K562 (cell line): ENCODE measurements around the gene FERMT3. TPM values are rescaled to one million over a fixed set of nuclear protein-coding genes. Genes with fewer than 3 reads are reported as not detected.

Source experiments
- CSDE1 ChIP-seq, 2 experiments: fragments of 450-650 bp; IDR thresholded peaks; 2 replicates each; pipeline ENCODE4 v1.6.1; 2016; ENCODE audit warnings: mild to moderate bottlenecking in 1 of 2
- DMBX1 ChIP-seq: fragments of 250-450 bp; sonication (Bioruptor Pico); IDR thresholded peaks from 2 replicates; pipeline ENCODE4 v1.8.0; 2022; ENCODE audit warnings: inconsistent platforms, mild to moderate bottlenecking, moderate library complexity, borderline replicate concordance
- HLTF ChIP-seq: fragments of 450-650 bp; IDR thresholded peaks from 2 replicates; pipeline ENCODE4 v1.6.1; 2016
- HMBOX1 ChIP-seq: sonication (generic); IDR thresholded peaks from 2 replicates; pipeline ENCODE4 v1.6.1; 2016
- KAT8 ChIP-seq: fragments of 450-650 bp; IDR thresholded peaks from 2 replicates; pipeline ENCODE4 v1.6.1; 2016; ENCODE audit warnings: low read depth, mild to moderate bottlenecking
- KLF13 ChIP-seq: fragments of 450-650 bp; IDR thresholded peaks from 2 replicates; pipeline ENCODE4 v1.6.1; 2016; ENCODE audit warnings: missing genetic modification characterization, low read depth, mild to moderate bottlenecking, missing compliant biosample characterization, moderate library complexity, borderline replicate concordance
- LCOR ChIP-seq: sonication (generic); formaldehyde crosslinking; IDR thresholded peaks from 2 replicates; pipeline ENCODE4 v1.8.0; 2022; ENCODE audit warnings: mild to moderate bottlenecking, missing genetic modification reagents
- MCM3 ChIP-seq: fragments of 450-650 bp; IDR thresholded peaks from 2 replicates; pipeline ENCODE4 v1.6.1; 2016
- NFXL1 ChIP-seq: fragments of 450-650 bp; formaldehyde crosslinking; IDR thresholded peaks from 2 replicates; pipeline ENCODE4 v1.4.0; 2021; ENCODE audit warnings: mild to moderate bottlenecking
- NR0B1 ChIP-seq: fragments of 450-650 bp; IDR thresholded peaks from one replicate; pipeline ENCODE4 v1.6.1; 2018; ENCODE audit warnings: mild to moderate bottlenecking, moderate library complexity; ENCODE audit not compliant: partially characterized antibody
- PPARD ChIP-seq: fragments of 250-450 bp; sonication (Bioruptor Pico); IDR thresholded peaks from 2 replicates; pipeline ENCODE4 v1.8.0; 2022; ENCODE audit warnings: inconsistent platforms, mild to moderate bottlenecking, moderate library complexity
- PRPF4 ChIP-seq: fragments of 200-400 bp; formaldehyde crosslinking; IDR thresholded peaks from one replicate; pipeline ENCODE4 v1.6.1; 2017; ENCODE audit warnings: low read length, low read depth, mild to moderate bottlenecking; ENCODE audit not compliant: insufficient read depth, poor library complexity, severe bottlenecking
- RHOXF2B ChIP-seq: fragments of 250-450 bp; sonication (Bioruptor Pico); conservative IDR thresholded peaks from 2 replicates; pipeline ENCODE4 v1.5.1; 2021
- SIN3B ChIP-seq: fragments of 450-650 bp; IDR thresholded peaks from 2 replicates; pipeline ENCODE4 v1.6.1; 2017; ENCODE audit warnings: low read depth, mild to moderate bottlenecking, moderate library complexity
- SRF ChIP-seq, 2 experiments: fragments of 250-450, 450-650 bp in 1 of 2; sonication (Bioruptor Pico) in 1 of 2; sonication (generic) in 1 of 2; formaldehyde crosslinking; IDR thresholded peaks; 2 replicates each; pipeline versions ENCODE4 v1.5.0 to v1.5.1; 2020 to 2022; ENCODE audit warnings: mild to moderate bottlenecking in 1 of 2, missing genetic modification reagents in 1 of 2
- YBX1 ChIP-seq: fragments of 450-650 bp; IDR thresholded peaks from 2 replicates; pipeline ENCODE4 v1.7.1; 2016; ENCODE audit warnings: mild to moderate bottlenecking
- ZBTB34 ChIP-seq: fragments of 250-450 bp; sonication (Bioruptor Pico); IDR thresholded peaks from 2 replicates; pipeline ENCODE4 v1.8.0; 2021; ENCODE audit warnings: mild to moderate bottlenecking, moderate library complexity
- ZNF239 ChIP-seq: fragments of 250-450 bp; sonication (Bioruptor Pico); IDR thresholded peaks from 2 replicates; pipeline ENCODE4 v1.4.0; 2020; ENCODE audit warnings: mild to moderate bottlenecking
- ZNF518B ChIP-seq: fragments of 250-450 bp; sonication (Bioruptor Pico); IDR thresholded peaks from 2 replicates; pipeline ENCODE4 v1.5.0; 2021; ENCODE audit warnings: mild to moderate bottlenecking, moderate library complexity
- ZNF717 ChIP-seq: fragments of 250-450 bp; sonication (Bioruptor Pico); IDR thresholded peaks from 2 replicates; pipeline ENCODE4 v1.5.0; 2021
- polyA plus RNA-seq, 8 experiments: library from polyadenylated mRNA; depleted of rRNA in 4 of 8; stranded (reverse) in 5 of 8; unstranded in 3 of 8; fragments of >200 nt; fragmentation: Nextera tagmentation in 2 of 8; fragmentation: Illumina TruSeq in 1 of 8; extraction: Ambion mirVana in 2 of 8; extraction: Trizol in 1 of 8; gene quantifications; 2 replicates each; pipeline versions ENCODE4 v1.2.1 to v1.2.3, GENCODE V29; 2011 to 2014; ENCODE audit warnings: inconsistent platforms in 1 of 8, missing spikeins in 1 of 8
- total RNA-seq, 7 experiments: library from RNA; depleted of rRNA in 6 of 7; stranded (reverse); fragments of >200 nt in 6 of 7; fragmentation: Illumina TruSeq in 2 of 7; extraction: Trizol in 2 of 7; gene quantifications; 2 replicates each; pipeline versions ENCODE4 v1.2.1 to v1.2.3, GENCODE V29; 2011 to 2021; ENCODE audit warnings: low replicate concordance in 1 of 7
- TF ChIP-seq, protein P1 (sequence below): fragments of 450-650 bp; IDR thresholded peaks from 2 replicates; pipeline ENCODE4 v1.6.1; 2018; ENCODE audit warnings: mild to moderate bottlenecking, low read depth; ENCODE audit not compliant: partially characterized antibody

The FERMT3 gene
- total and polyA plus RNA-seq, 9 of the 15 experiments (the other 6 are each of a cell fraction or from before 2014, with no cell fraction given), result 3.2 to 275 (median 79.7) TPM

DNA sequence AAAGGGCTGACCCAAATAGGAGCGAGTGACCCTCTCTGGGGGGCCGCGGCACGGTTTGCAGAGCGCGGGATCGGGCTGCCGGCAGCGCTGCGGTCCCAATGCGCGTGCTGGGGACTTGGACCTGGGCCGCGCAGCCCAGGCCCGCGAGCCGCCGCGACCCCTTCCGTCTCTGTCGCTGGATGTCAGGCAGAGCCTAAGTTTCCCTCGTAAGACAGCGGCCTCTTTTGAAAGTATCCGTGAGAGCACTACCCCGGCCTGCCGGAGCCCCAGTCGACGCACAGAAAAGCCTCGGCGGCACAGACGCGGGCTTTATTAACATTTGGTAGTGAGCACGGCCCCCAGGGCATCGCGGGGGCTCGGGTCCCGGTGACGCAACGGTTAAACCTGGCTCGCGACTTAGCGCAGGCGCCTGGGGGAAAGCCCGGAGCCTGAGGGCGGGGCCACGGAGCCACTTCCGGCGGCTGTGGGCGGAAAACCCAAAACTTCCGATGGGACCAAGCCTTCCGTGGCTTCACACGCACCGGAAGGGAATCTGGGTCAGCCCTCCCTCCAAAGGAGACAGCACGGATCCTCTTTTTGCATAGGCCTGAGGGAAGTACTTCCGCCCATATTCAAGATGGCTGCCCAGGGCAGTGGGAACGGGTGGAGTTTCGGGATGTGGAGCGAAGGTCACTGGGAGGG, 63.2 kb downstream of the FERMT3 start (continued):
- TF ChIP-seq ZNF518B (CRISPR knock-in tag) (no peak), HMBOX1 (0 out of 2 replicates have a peak, but pooled peaks have one; percentile 11), CSDE1 (IDR thresholded peaks at IDR 0.05) (no peak), PRPF4 (no peak), DMBX1 (CRISPR knock-in tag) (no peak), HLTF (no peak), NFXL1 (CRISPR knock-in tag) (no peak), KLF13 (tag) (no peak), SIN3B (no peak; the same call in 1 of the 2 replicates), KAT8 (no peak), LCOR (CRISPR knock-in tag) (peak; percentile 94), RHOXF2B (CRISPR knock-in tag) (no peak), ZBTB34 (CRISPR knock-in tag) (no peak), PPARD (CRISPR knock-in tag) (no peak), YBX1 (no peak), NR0B1 (no peak), ZNF717 (CRISPR knock-in tag) (no peak), ZNF239 (CRISPR knock-in tag) (no peak), MCM3 (no peak), SRF (CRISPR knock-in tag; IDR thresholded peaks at IDR 0.05) (peak in 1 of 2 experiments; percentile 62; a peak in 1 of 4 replicates)
- TF ChIP-seq, protein P1, sequence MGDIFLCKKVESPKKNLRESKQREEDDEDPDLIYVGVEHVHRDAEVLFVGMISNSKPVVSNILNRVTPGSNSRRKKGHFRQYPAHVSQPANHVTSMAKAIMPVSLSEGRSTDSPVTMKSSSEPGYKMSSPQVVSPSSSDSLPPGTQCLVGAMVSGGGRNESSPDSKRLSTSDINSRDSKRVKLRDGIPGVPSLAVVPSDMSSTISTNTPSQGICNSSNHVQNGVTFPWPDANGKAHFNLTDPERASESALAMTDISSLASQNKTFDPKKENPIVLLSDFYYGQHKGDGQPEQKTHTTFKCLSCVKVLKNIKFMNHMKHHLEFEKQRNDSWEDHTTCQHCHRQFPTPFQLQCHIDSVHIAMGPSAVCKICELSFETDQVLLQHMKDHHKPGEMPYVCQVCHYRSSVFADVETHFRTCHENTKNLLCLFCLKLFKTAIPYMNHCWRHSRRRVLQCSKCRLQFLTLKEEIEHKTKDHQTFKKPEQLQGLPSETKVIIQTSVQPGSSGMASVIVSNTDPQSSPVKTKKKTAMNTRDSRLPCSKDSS, result no peak
